GM21825 (cell line): ENCODE data around the gene MYO19.
"Not testable (repeated sequence)": the region's sequence is repeated elsewhere in the genome, so short reads cannot be mapped to it uniquely, and the experiment has no call there.

Source experiments
- ATAC-seq: cut with Tn5 transposase; IDR thresholded peaks from one replicate; pipeline ENCODE4 v1.9.1; 2021; ENCODE audit warnings: mild to moderate bottlenecking, moderate library complexity; ENCODE audit not compliant: unreplicated experiment

Gene MYO19

DNA sequence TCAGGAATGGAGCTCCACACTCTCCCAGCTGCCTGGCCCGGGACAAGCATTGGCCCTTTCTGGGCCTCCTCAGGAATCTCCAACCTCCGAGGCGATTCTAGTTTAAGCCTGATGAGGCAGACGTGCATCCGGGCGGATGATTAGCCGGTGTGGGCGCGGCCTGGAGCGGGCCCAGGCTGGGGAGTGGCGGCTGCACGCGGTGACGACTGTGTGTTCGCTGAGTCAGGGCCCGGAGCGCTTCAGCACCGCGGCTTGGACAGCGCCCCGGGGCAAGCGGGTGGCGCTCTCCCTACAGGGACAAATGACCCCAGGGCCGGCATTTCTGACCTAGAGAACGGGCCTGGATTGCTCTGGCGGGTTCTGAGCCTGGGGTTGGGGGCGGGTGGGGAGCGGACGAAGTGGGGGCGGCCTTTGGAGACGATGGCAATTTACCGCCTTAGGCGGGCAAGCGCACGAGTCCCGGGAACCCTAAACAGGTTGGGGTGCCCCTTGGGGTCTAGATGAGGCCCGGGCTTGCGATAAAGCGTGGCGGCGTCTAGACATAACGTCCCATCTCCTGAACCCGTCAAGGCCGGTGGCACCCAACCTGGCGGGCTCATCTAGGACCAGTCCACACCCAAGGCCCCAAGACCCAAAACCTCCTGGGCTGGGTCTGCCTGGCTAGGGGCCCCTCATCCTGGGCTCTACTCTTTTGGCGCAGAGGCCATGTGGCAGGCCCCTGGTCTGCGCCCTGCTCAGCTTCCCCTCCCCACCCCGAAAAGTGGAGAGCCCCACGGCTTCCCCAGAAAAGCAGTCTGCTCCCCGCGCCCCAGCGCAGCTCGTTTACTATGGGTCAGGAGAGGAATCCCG lies 70.5 kb downstream of the MYO19 start:
- no peak for ATAC-seq

DNA sequence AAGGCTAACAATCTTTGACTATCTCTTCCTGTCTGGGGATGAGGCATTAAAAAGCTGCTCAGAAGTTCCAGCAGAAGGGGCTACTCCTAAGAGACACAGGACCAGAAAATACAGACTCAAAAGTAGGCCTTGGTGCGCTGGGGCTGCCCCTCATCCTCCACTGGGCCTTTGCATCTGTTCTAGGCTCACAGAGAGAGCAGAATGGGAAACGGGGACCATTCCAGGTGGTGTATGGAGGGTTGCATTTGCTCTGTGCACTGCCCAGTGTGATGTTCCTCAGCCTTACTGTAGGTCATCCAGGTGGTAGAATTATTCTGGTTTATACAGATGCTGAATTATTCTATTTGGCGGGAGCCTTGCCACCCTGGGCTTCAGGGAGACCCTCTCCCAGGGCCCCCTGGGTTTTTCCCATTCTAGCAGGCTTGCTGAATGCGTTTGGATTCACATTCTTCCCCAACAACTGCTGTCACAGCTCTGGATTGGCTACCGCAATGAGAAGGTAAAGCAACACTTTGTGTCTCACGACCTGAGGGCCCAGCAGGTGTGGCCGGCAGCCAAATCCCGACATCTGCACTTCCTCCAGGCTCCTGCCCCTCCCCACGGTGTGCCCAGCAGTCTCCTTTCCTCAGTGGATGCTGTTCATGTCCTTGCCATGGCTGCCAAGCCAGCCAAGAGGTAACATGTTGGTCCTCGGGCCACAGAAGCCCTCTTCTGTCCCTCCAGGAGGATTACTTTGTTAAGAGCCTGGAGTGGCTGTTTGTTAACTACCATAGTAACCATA lies 73.1 kb downstream of the MYO19 start:
- ATAC-seq = no peak

GRCh38 chr17:36460265-36460937 lies 74.3 kb downstream of the MYO19 start:
- ATAC-seq = no peak

DNA sequence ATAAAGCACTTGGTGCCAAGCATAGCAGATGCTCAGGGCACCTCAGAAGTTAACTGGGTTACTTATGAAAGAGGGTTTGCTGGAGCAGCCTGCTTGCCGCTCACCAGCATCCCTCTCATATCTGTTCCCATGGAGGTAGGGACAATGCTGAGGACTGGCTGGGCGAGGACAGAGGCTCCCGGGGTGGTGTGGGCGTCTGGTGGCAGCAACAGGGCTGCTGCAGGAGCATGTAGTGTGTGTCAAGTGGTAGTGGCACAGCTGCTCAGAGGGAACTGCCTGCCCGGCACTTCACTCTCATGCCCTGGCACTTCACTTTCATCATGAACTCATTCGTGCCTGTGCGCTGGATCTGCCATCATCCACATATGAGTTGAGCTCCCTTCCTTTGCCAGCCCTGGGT lies 75.1 kb downstream of the MYO19 start:
- ATAC-seq = no peak

DNA sequence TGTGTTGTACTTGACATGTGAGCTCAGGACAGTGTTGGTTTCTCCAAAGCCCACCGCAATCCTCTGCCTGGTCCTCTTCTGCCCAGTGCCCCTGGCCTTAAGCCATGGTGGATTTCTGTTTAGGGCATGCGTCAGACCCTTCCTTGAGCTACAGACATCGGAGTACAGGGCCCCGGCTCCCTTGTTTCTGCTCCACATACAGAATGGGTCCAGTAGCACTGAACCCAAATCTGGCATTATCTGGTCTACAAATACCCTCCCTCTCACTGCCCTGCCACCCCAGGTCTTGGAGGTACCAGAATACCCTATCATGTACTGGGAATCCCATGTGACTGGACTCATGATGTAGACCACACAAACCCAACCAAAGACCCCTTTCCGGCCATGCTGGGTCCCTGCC lies 75.6 kb downstream of the MYO19 start:
- ATAC-seq = no peak

DNA sequence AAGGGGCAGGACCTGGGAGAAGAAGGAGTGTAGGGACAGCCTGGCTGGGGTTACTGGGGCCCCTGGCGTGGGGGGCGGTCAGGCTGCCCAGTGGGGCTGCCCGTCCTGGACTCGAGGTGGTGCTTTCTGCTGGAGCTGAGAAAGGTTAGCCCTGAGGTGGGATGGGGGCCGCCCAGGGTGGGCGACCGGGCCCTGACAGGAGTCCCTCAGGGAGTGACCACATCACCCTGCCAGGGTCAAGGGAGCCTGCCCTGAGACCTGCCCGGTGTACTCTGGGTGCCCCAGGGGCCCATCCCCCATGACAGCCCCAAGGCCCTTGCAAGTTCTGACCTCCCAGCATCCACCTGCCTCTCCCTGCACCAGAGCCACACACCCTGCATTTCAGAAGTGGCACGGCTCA lies 77.0 kb downstream of the MYO19 start:
- ATAC-seq = not testable (repeated sequence)

- not testable (repeated sequence) for ATAC-seq
Observed at GRCh38 chr17:36452888-36453287, 81.8 kb downstream of the MYO19 start.

- ATAC-seq = not testable (repeated sequence)
Observed at GRCh38 chr17:36449997-36450396, 84.7 kb downstream of the MYO19 start.
